NCI-H2029 treated with DMSO at 0.1 percent for 48 hours (cell line): ENCODE results near the gene MBP.
A peak's percentile ranks its signal among the peaks of the same experiment; 100 is the strongest.

Experiments used
- DNase-seq: peaks from one replicate; lab custom pipeline; 2025; lab: John Stamatoyannopoulos, UW

The MBP gene

GRCh38 chr18:76986406-76986805 lies 146.2 kb downstream of the MBP start:
- DNase-seq = no peak

DNA sequence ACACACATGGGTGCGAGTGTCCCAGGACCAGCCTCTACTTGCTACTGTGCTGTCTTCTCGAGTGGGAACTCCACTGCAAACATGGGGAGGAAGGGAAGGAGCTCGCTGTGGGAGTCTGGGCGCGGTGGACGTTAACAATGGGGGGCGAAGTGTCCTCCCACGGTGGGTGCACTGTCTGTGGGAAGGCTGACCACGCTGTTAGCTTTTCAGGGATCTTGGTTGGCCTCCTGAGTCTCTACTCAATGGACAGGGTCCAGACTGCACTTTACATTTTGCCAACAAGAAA lies 146.7 kb downstream of the MBP start:
- DNase-seq = no peak

GRCh38 chr18:76985156-76985950 lies 147.2 kb downstream of the MBP start:
- DNase-seq = no peak

DNA sequence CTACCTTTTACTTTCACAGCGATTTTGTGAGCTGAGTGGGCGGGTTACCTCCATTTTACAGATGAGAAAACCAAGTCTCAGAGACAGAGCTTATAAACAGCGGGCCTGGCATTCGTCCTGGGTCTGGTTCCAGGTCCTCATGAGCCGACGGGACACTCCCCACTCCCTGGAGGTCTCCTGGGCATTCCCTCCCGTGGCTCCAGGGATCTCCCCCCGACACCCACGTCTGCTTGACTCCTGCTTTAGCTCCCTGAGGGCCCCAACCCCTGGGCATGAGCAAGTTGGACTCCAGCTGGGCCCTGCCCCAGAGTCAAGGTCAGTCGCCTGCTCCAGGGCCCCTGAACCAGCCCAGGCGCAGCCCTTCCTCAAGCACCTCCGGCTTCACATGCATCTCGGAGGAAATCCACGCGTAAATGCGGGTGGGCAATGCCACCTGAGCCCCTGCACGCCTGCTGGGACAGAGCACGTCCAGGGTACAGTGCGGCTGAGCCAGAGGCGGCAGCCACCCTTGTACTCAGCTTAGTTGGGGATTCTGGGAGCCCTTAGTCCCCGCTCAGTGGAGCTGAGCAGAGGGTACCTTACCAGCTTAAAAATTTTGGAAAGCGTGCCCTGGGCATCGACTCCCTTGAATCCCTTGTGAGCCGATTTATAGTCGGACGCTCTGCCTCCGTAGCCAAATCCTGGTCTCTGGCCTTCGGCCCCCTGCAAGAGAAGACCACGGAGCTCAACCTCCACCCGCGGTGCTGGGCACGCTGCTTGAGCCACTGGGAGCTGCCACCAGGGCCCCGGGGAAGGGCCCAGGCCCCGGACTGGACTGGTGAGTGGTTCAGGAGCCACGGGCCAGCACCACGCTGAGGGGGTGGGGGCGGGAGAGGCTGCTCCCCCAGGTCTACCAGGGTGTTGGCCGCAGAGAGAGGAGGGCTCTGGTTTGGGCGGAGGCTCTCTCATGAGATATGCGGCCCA lies 148.1 kb downstream of the MBP start:
- DNase-seq = no peak

- DNase-seq = no peak
These were observed 149.0 kb downstream of the MBP start for GRCh38 chr18:76983613-76984051.

GRCh38 chr18:76982841-76983583 lies 149.6 kb downstream of the MBP start:
- peak; percentile 9 for DNase-seq

- DNase-seq = no peak
These were observed 150.5 kb downstream of the MBP start for GRCh38 chr18:76982038-76982437.

DNA sequence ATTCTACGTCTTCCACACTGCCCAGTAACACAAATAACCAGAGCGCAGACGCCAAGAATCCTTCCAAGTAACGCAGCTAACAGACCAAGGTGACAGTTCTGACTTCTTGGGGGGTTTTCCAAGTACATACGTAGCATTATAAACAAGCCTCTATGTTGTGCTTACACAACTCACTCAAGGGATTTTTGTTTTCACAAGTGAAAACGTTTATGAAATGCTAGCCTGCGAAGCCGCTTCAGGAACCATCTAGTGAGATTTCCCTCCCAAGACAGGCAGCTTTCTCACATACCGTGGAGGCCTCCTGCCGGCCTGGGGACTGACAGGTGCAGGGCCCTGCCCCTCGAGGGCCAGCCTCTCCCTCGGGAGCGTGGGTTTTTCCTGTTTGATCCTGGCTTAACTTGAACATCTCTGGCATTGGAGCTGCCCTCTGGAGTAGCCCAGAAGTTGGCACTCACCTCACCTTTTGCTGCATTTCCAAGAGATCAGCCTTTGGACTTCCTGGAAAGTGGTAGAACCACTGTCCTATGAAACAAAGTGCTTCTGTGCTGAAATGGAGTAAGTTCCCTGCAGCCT lies 151.1 kb downstream of the MBP start:
- DNase-seq = no peak

- no peak for DNase-seq
These were observed 151.8 kb downstream of the MBP start for GRCh38 chr18:76980663-76981395.

DNA sequence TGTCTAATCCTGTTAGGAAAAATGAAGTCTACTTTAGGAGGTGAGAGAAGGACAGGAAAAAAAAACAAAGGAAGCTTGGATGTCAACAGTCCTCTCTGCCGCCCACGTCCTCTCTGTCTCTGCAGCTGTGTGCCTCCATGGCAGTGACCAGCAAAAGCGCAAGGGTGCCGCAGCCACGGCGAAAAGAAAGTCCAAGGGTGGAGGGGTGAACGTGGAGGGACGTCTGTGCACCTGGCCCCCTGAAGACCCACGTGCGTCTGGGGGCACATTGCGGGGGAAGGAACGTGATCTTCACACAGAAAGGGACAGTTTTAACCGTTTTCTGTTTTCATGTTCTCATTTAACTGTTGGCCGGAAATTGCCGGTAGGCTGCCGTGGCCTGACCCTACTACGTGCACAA lies 152.7 kb downstream of the MBP start:
- no peak for DNase-seq

GRCh38 chr18:76979111-76979751 lies 153.4 kb downstream of the MBP start:
- DNase-seq = no peak

- DNase-seq = no peak
These were observed 154.0 kb downstream of the MBP start for GRCh38 chr18:76978616-76979015.

DNA sequence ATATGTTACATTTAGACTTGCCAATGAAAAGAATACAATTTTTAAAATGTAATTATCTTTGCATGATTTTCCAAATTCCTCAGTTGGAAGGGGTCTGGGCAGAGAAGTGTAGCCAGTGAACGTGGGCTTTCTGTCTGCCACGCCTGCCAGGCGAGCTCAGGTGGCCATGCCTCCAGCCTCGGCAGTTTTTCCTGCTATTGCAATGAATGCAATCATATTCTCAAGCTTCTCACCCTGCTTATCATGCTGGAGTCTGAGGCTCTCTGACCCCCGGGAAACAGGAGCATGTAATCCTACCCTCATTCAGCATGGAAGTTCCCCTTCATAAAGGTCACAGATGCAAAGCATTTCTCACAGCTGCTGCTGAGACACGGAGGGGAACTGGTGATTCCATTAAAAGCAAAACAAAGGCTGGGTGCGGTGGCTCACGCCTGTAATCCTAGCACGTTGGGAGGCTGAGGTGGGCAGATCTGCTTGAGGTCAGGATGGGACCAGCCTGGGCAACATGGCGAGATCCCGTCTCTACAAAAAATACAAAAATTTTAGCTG lies 154.8 kb downstream of the MBP start:
- no peak for DNase-seq

GRCh38 chr18:76977108-76977621 lies 155.4 kb downstream of the MBP start:
- peak; percentile 25 for DNase-seq

GRCh38 chr18:76975577-76976110 lies 156.9 kb downstream of the MBP start:
- no peak for DNase-seq

- no peak for DNase-seq
These were observed 158.2 kb downstream of the MBP start for GRCh38 chr18:76974386-76974785.

- no peak for DNase-seq
These were observed 158.9 kb downstream of the MBP start for GRCh38 chr18:76973520-76974266.

DNA sequence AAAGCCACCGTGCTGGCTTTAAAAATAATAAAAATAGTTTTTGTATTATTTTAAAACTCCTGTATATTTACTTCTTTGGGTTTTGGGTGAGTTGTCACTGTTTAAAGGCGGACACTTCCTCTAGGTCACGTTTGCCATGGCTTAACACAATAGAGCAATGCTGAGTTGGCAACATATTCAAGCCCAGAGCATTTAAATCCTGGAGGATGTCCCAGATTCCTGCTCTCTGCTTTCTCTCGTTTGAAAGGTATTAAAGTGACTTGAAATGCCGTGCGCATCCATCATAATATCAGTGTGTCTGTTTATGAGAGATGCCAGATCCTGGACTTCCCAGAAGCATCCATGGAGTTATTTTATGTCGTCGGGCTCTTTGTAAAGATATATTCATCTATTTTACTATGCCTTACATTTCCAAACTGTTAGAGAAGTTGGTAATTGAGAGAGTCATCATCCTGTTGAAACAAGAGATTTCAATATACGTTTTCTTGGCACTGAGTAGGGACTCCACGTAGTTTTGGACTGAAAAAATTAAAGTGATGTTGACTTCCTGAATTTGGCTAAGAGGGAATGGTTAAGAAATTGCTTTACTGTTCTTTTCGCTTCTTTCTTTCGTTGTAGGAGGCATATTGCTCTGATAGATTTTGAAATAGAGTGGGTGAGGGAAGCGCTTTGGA lies 159.6 kb downstream of the MBP start:
- DNase-seq = no peak

DNA sequence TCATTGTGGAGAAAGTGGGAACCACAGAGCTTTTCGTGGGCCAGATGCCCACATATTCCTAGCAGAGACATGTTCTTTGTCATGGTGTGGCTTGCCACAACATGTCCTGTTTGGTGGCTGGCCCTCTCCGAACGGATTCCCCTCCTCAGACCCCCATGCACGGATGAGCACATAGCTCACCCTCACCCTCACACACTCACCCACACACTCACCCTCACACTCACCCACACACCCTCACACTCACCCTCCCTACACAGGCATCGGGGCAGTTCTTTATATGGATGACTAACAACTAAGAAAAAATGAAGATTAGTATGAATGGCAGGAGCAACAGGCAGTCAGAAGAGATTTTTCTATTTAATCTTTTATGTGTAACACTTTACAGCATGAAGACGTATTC lies 160.3 kb downstream of the MBP start:
- DNase-seq = no peak
